ENCODE data around the gene CKAP2L.
A peak's percentile ranks its signal among the peaks of the same experiment; 100 is the strongest.

CKAP2L gene

DNA sequence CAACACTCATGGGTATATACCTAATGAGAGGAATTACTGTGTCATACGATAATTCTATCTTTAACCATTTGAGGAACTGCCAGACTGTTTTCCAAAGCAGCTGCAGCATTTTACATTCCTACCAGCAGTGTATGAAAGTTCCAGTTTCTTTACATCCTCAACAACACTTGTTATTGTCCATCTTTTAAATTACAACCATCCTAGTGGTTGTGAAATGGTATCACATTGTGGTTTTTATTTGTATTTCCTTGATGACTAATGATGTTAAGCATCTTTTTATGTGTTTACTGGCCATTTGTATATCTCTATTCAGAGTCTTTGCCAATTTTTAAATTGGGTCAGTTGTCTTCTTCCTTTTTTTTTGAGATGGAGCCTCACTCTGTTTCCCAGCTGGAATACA, 4.0 kb upstream of the CKAP2L start:
- Histone ChIP-seq H3K4me3 (ENCODE audit: low read depth, low read length) (no peak overlapping the region), H3K27ac (no peak overlapping the region), H3K36me3 (no peaks in the 10 kb centered on the region), H3K9me3 (ENCODE audit: severe bottlenecking) (no peaks in the 10 kb centered on the region), H3K27me3 (ENCODE audit: insufficient read depth, low read depth, severe bottlenecking) (no peaks in the 10 kb centered on the region)
- no peak for DNase-seq
- TF ChIP-seq, protein P1, sequence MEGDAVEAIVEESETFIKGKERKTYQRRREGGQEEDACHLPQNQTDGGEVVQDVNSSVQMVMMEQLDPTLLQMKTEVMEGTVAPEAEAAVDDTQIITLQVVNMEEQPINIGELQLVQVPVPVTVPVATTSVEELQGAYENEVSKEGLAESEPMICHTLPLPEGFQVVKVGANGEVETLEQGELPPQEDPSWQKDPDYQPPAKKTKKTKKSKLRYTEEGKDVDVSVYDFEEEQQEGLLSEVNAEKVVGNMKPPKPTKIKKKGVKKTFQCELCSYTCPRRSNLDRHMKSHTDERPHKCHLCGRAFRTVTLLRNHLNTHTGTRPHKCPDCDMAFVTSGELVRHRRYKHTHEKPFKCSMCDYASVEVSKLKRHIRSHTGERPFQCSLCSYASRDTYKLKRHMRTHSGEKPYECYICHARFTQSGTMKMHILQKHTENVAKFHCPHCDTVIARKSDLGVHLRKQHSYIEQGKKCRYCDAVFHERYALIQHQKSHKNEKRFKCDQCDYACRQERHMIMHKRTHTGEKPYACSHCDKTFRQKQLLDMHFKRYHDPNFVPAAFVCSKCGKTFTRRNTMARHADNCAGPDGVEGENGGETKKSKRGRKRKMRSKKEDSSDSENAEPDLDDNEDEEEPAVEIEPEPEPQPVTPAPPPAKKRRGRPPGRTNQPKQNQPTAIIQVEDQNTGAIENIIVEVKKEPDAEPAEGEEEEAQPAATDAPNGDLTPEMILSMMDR (IDR thresholded peaks at IDR 0.05; ENCODE audit: low read depth, low read length) = no peak

DNA sequence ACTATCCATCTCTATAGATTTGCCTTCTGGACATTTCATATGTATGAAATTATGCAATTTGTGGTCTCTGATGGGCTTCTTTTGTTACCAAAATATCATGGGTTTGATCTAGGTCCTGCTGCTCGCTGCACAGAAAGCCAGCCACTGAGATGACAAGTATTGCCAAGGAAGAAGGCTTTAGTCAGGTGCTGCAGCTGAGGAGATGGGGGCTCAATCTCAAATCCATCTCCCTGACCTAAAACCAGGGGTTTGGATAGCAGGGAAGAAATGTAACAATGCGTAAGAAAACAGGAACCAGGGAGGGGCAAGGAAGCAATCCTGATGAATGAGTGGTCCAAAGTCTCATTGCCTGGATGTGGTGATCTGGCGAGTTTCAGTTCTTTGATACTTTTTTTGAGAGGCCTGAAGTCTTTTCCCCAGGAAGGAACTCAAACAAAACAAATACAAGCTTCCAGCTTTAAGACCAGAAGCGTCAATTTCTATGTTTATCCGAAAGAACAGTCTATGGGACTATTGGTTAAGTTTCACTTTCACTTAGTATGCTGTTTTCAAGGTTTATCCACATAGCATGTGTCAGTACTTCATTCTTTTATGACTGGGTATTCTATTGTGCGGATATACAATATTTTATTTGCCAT, 3.4 kb upstream of the CKAP2L start:
- Histone ChIP-seq H3K27ac (no peak overlapping the region), H3K27me3 (ENCODE audit: insufficient read depth, low read depth, severe bottlenecking) (no peaks in the 10 kb centered on the region), H3K9me3 (ENCODE audit: severe bottlenecking) (no peaks in the 10 kb centered on the region), H3K4me3 (ENCODE audit: low read depth, low read length) (no peak overlapping the region), H3K36me3 (no peaks in the 10 kb centered on the region; the same call in 1 of the 2 replicates)
- DNase-seq = no peak
- TF ChIP-seq, protein P1 (IDR thresholded peaks at IDR 0.05; ENCODE audit: low read depth, low read length) = no peak

DNA sequence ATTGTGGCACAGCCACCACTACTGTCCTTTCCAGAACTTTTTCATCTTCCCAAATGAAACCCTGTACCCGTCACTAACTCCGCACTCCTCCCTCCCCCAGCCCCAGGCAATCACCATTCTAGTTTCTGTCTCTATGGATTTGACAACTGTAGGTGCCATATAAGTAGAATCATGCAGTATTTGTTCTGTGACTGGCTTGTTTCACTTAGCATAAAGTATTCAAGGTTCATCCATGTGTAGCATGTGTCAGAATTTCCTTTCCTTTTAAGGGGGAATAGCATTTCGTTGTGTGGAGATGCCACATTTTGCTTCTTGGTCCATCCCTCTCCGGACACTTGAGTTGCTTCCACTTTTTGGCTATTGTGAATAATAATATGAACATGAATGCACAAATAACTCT, 842 bp upstream of the CKAP2L start:
- peaks cover 19% of the 10 kb centered on the region for H3K36me3 ChIP-seq
- DNase-seq = no peak
- H3K27me3 ChIP-seq (ENCODE audit: insufficient read depth, low read depth, severe bottlenecking) = no peaks in the 10 kb centered on the region
- TF ChIP-seq, protein P1 (IDR thresholded peaks at IDR 0.05; ENCODE audit: low read depth, low read length) = no peak
- H3K4me3 ChIP-seq (ENCODE audit: low read depth, low read length) = peak overlapping the region; percentile 94
- H3K27ac ChIP-seq = peak overlapping the region; percentile 87
- H3K9me3 ChIP-seq (ENCODE audit: severe bottlenecking) = no peaks in the 10 kb centered on the region

DNA sequence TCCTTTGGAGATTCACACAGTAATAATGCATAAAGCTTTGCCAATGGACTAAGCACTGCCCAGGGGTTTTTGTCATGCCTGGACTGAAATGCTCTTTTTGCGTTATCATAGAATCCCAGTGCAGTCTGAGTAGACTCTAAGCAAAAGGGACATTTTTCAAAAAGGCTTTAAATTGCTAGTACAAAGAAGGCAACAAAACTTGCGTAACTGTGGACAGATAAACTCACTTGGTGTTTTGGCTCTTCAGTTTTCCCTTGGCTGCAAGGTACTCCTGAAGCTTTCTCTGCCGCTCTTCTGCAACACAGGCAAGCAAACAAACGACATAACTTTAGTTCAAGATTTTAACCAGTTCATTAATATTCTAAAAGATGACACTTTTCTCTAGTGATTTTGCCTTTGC, 2.1 kb downstream of the CKAP2L start:
- no peak overlapping the region for H3K27ac ChIP-seq
- no peak overlapping the region for H3K4me3 ChIP-seq (ENCODE audit: low read depth, low read length)
- no peaks in the 10 kb centered on the region for H3K9me3 ChIP-seq (ENCODE audit: severe bottlenecking)
- no peak for DNase-seq
- TF ChIP-seq, protein P1 (IDR thresholded peaks at IDR 0.05; ENCODE audit: low read depth, low read length) = no peak
- peaks cover 48% of the 10 kb centered on the region for H3K36me3 ChIP-seq
- no peaks in the 10 kb centered on the region for H3K27me3 ChIP-seq (ENCODE audit: insufficient read depth, low read depth, severe bottlenecking)

DNA sequence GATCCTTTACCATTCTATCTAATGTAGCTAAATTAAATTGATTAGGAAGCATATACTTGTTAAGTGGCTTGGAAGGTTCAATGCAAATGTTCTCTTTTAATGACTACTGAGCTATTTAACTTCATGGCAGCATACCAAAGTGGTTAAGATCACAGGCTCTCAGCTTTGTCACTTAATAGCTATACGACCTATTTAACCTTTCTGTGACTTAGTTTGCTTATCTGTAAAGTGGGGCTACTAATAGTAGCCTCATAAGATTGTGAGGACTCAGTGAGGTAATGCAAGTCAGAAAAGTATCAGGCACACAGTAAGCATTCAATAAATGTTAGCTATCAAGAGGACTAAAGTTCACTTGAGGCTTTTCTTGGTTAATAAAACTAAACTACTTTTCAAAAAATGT, 4.3 kb downstream of the CKAP2L start:
- Histone ChIP-seq H3K36me3 (peaks cover 68% of the 10 kb centered on the region), H3K27me3 (ENCODE audit: insufficient read depth, low read depth, severe bottlenecking) (no peaks in the 10 kb centered on the region), H3K4me3 (ENCODE audit: low read depth, low read length) (no peak overlapping the region), H3K9me3 (ENCODE audit: severe bottlenecking) (no peaks in the 10 kb centered on the region), H3K27ac (no peak overlapping the region)
- no peak for DNase-seq
- TF ChIP-seq, protein P1 (IDR thresholded peaks at IDR 0.05; ENCODE audit: low read depth, low read length) = no peak

DNA sequence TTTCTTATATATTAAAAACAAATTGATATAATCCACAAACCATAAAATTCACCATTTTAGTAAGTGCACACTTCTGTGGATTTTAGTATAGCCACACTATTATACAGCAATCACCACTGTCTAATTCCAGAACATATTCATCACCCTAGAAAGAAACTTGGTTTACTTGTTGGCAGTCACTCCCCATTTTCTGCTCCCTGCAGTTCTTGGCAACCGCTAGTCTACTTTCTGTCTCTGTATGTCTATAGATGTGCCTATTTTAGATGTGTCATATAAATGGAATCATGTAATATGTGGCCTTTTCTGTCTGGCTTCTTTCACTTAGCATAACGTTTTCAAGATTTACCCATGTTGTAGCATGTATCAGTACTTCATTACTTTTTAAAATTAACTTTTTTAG, 5.7 kb downstream of the CKAP2L start:
- H3K27ac ChIP-seq = no peak overlapping the region
- TF ChIP-seq, protein P1 (IDR thresholded peaks at IDR 0.05; ENCODE audit: low read depth, low read length) = no peak
- H3K4me3 ChIP-seq (ENCODE audit: low read depth, low read length) = no peak overlapping the region
- no peaks in the 10 kb centered on the region for H3K9me3 ChIP-seq (ENCODE audit: severe bottlenecking)
- peaks cover 82% of the 10 kb centered on the region for H3K36me3 ChIP-seq
- DNase-seq = no peak
- no peaks in the 10 kb centered on the region for H3K27me3 ChIP-seq (ENCODE audit: insufficient read depth, low read depth, severe bottlenecking)

Data from WERI-Rb-1 (cell line).